Endothelial cell of umbilical vein (primary cell): ENCODE data around the gene PLXND1. TPM values are rescaled to one million over a fixed set of nuclear protein-coding genes. Genes with fewer than 3 reads are reported as not detected.

Experiments used
- BruUV-seq: library from RNA; stranded (reverse); fragments of 400-500 nt; replicated peaks from 2 replicates; lab custom pipeline; 2021; lab: Mats Ljungman, UMichigan
- CTCF ChIA-PET: fragments of 300-600, 350-600 bp; sonication (Branson Sonifier 250); formaldehyde crosslinking; loops from one replicate; lab custom pipeline; 2021; ENCODE audit warnings: antibody characterized with exemption, inconsistent platforms; lab: Charles Lee
- POLR2A ChIA-PET: fragments of 300-600, 350-600 bp; sonication (Branson Sonifier 250); formaldehyde crosslinking; loops from one replicate; lab custom pipeline; 2021; ENCODE audit warnings: antibody characterized with exemption, inconsistent platforms; lab: Charles Lee
- DNase-seq: peaks from one replicate; pipeline ENCODE4 v3.0.0-alpha.2; 2011; ENCODE audit warnings: low read depth, low spot score
- FAIRE-seq: peaks from 2 replicates; lab custom pipeline; 2011; peaks lifted over from hg19 to GRCh38; lab: Jason Lieb, UNC
- H2AFZ ChIP-seq: 2 replicates; pipeline ENCODE4 v1.6.0; 2012; ENCODE audit warnings: low read depth, low read length, control low read depth, inconsistent platforms
- H3K27ac ChIP-seq: 2 replicates; pipeline ENCODE4 v1.5.1; 2011; ENCODE audit warnings: low read depth, mild to moderate bottlenecking, control low read depth, low read length, moderate library complexity; ENCODE audit not compliant: insufficient read depth
- H3K27me3 ChIP-seq, 2 experiments: 2 replicates each; pipeline versions ENCODE4 v1.6.0 to v1.6.1; 2011; ENCODE audit warnings: low read length in 2 of 2, mixed read lengths in 1 of 2; ENCODE audit not compliant: control insufficient read depth in 2 of 2, insufficient read depth in 2 of 2
- H3K36me3 ChIP-seq, 2 experiments: 2 replicates in 1 of 2; 3 replicates in 1 of 2; pipeline ENCODE4 v1.5.1; 2011; ENCODE audit warnings: low read length in 2 of 2, mild to moderate bottlenecking in 1 of 2, moderate library complexity in 1 of 2; ENCODE audit not compliant: control insufficient read depth in 2 of 2, insufficient read depth in 2 of 2; ENCODE audit errors: extremely low read depth in 1 of 2
- H3K4me1 ChIP-seq: 3 replicates; pipeline ENCODE4 v1.5.1; 2011; ENCODE audit warnings: mild to moderate bottlenecking, low read length; ENCODE audit not compliant: control insufficient read depth, insufficient read depth; ENCODE audit errors: extremely low read depth
- H3K4me2 ChIP-seq: 2 replicates; pipeline ENCODE4 v1.6.1; 2011; ENCODE audit warnings: low read length, control low read depth, mixed read lengths; ENCODE audit not compliant: insufficient read depth
- H3K4me3 ChIP-seq, 3 experiments: fragments of 200-600 bp in 1 of 3; sonication (generic), shearing (Covaris generic) in 1 of 3; replicated peaks in 1 of 3; 2 replicates each; pipeline ENCODE4 v1.5.1; 2011 to 2016; ENCODE audit warnings: control low read depth in 3 of 3, low read length in 3 of 3, mild to moderate bottlenecking in 2 of 3, inconsistent platforms in 1 of 3, low read depth in 1 of 3, moderate library complexity in 1 of 3; ENCODE audit not compliant: insufficient read depth in 1 of 3
- H3K79me2 ChIP-seq: 2 replicates; pipeline ENCODE4 v1.6.0; 2012; ENCODE audit warnings: low read length, inconsistent platforms; ENCODE audit not compliant: control insufficient read depth, insufficient read depth
- H3K9ac ChIP-seq: replicated peaks from 2 replicates; pipeline ENCODE3; 2011; ENCODE audit warnings: low read length, control low read depth; ENCODE audit not compliant: insufficient read depth; ENCODE audit errors: extremely low read depth
- H3K9me1 ChIP-seq: replicated peaks from 3 replicates; pipeline ENCODE4 v1.6.0; 2011; ENCODE audit warnings: mild to moderate bottlenecking, low read length; ENCODE audit not compliant: control insufficient read depth, insufficient read depth; ENCODE audit errors: extremely low read depth
- H3K9me3 ChIP-seq: replicated peaks from 2 replicates; pipeline ENCODE4 v1.5.1; 2012; ENCODE audit warnings: low read length, inconsistent platforms; ENCODE audit not compliant: control insufficient read depth, insufficient read depth
- H4K20me1 ChIP-seq: replicated peaks from 2 replicates; pipeline ENCODE3; 2011; ENCODE audit warnings: mild to moderate bottlenecking, low read length; ENCODE audit not compliant: control insufficient read depth, insufficient read depth; ENCODE audit errors: extremely low read depth
- CTCF ChIP-seq, 2 donors: IDR thresholded peaks; 1 replicate in 1 of 2; 2 replicates in 1 of 2; pipeline ENCODE4 v1.5.1; 2011; ENCODE audit warnings: low read length in 2 of 2, mild to moderate bottlenecking in 2 of 2, moderate library complexity in 2 of 2, control low read depth in 1 of 2, inconsistent platforms in 1 of 2, low read depth in 1 of 2; ENCODE audit not compliant: insufficient read depth in 1 of 2; ENCODE audit errors: extremely low read depth in 1 of 2
- EZH2 ChIP-seq: IDR thresholded peaks from 2 replicates; pipeline ENCODE4 v1.6.1; 2012; ENCODE audit warnings: borderline replicate concordance, low read depth, mild to moderate bottlenecking, moderate library complexity, low read length, inconsistent platforms; ENCODE audit not compliant: severe bottlenecking
- FOS ChIP-seq: IDR thresholded peaks from 2 replicates; pipeline ENCODE4 v1.6.1; 2011; ENCODE audit warnings: mild to moderate bottlenecking, low read length, moderate library complexity, borderline replicate concordance; ENCODE audit not compliant: insufficient read depth
- GATA2 ChIP-seq: IDR thresholded peaks from 2 replicates; pipeline ENCODE4 v1.7.0; 2011; ENCODE audit warnings: low read depth, mild to moderate bottlenecking, moderate library complexity, mixed read lengths, low read length; ENCODE audit not compliant: insufficient read length, insufficient read depth
- JUN ChIP-seq: IDR thresholded peaks from 2 replicates; pipeline ENCODE4 v1.6.1; 2011; ENCODE audit warnings: borderline replicate concordance, low read depth; ENCODE audit not compliant: insufficient read length, insufficient read depth
- MAX ChIP-seq: IDR thresholded peaks from 2 replicates; pipeline ENCODE4 v1.6.1; 2011; ENCODE audit not compliant: insufficient read depth, insufficient read length
- MYC ChIP-seq: IDR thresholded peaks from one replicate; pipeline ENCODE4 v1.6.1; 2011; ENCODE audit warnings: mild to moderate bottlenecking, low read depth, low read length
- POLR2A ChIP-seq: IDR thresholded peaks from 2 replicates; pipeline ENCODE4 v1.6.1; 2012; ENCODE audit warnings: low read depth, mild to moderate bottlenecking, control low read depth, low read length
- POLR2AphosphoS5 ChIP-seq: IDR thresholded peaks from 2 replicates; pipeline ENCODE4 v1.6.1; 2012; ENCODE audit warnings: low read depth, mild to moderate bottlenecking, control low read depth, low read length, moderate library complexity; ENCODE audit not compliant: insufficient read depth
- dilution Hi-C: fragments of 300-500 bp; cut with MboI; formaldehyde crosslinking; loops from one replicate; pipeline ENCODE4 v1.15.0; 2019; ENCODE audit warnings: low sequenced_read_pairs; ENCODE audit not compliant: extremely low pct_ligation_motif_present
- intact Hi-C: fragments of 100-400 bp; cut with micrococcal nuclease; formaldehyde crosslinking; loops from one replicate; pipeline ENCODE4 v1.10.0; 2022
- polyA plus RNA-seq, 4 experiments: library from polyadenylated mRNA; depleted of rRNA in 3 of 4; stranded (reverse) in 3 of 4; unstranded in 1 of 4; fragments of >200 nt; gene quantifications; 2 replicates each; pipeline versions ENCODE4 v1.2.1 to v1.2.3, GENCODE V29; 2011 to 2012; ENCODE audit warnings: missing spikeins in 1 of 4
- total RNA-seq: library from RNA; stranded (reverse); gene quantifications from 2 replicates; pipeline ENCODE4 v1.2.3, GENCODE V29; 2021

PLXND1 gene
- total and polyA plus RNA-seq, 2 donors (not counting 3 experiments of a cell fraction or from before 2014, with no cell fraction given), result 300 to 834 TPM

GRCh38 chr3:129622933-129623332, 16.5 kb upstream of the PLXND1 start:
- POLR2A ChIA-PET, result no interaction called here
- peak overlapping the region; percentile 96 for H3K27ac ChIP-seq
- no peak overlapping the region for H3K4me2 ChIP-seq
- no peaks in the 10 kb centered on the region for H3K27me3 ChIP-seq
- H3K4me1 ChIP-seq, result peaks cover 87% of the 10 kb centered on the region
- BruUV-seq, result no TSS peak
- no peaks in the 10 kb centered on the region for H3K36me3 ChIP-seq
- peak overlapping the region; percentile 61 for H3K9ac ChIP-seq
- TF ChIP-seq JUN (no peak), GATA2 (no peak), POLR2A (no peak), EZH2 (no peak), FOS (no peak), POLR2AphosphoS5 (no peak), MYC (no peak), MAX (no peak), CTCF (IDR thresholded peaks at IDR 0.05; ENCODE audit: extremely low read depth in 1 of 2, insufficient read depth in 1 of 2, low read depth in 1 of 2, low read length in 2 of 2) (no peak)
- FAIRE-seq (no peak), DNase-seq (peak; percentile 29)
- intact Hi-C loops (loop anchor here (1.0 to 10.0 kb wide), 4 partner anchors 15 to 472 kb away; no protein-coding TSS in a partner anchor), dilution Hi-C loops (no loop called here)
- H3K79me2 ChIP-seq, result no peaks in the 10 kb centered on the region
- CTCF ChIA-PET, result interaction anchor here (1.2 to 3.5 kb wide), 8 partner anchors 10 to 133 kb away, joined by 3 to 15 read pairs (median 8); no protein-coding TSS in a partner anchor
- H3K4me3 ChIP-seq, result no peak overlapping the region
- no peaks in the 10 kb centered on the region for H4K20me1 ChIP-seq
- H3K9me1 ChIP-seq, result no peaks in the 10 kb centered on the region
- no peaks in the 10 kb centered on the region for H3K9me3 ChIP-seq
- peak overlapping the region; percentile 16 for H2AFZ ChIP-seq
